Right lobe of liver (tissue), 6 donors: ENCODE measurements around the gene CLDN10. TPM values are rescaled to one million over a fixed set of nuclear protein-coding genes. Genes with fewer than 3 reads are reported as not detected.

Experiments
- ATAC-seq, 4 donors: fragments of 200-7000 bp; cut with Tn5 transposase; one replicate each; pipeline ENCODE4 v1.9.1; 2020; ENCODE audit warnings: mild to moderate bottlenecking in 4 of 4, moderate library complexity in 4 of 4
- DNase-seq, 3 donors: peaks; one replicate each; pipeline ENCODE4 v3.0.0-alpha.2; 2020
- H3K27ac ChIP-seq, 3 donors: fragments of 200-600 bp; one replicate each; pipeline ENCODE4 v1.8.0; 2022
- H3K27me3 ChIP-seq, 2 donors: fragments of 200-600 bp; one replicate each; pipeline ENCODE4 v1.8.0; 2022
- H3K36me3 ChIP-seq, 4 donors: fragments of 200-600 bp; sonication (generic) in 1 of 4; one replicate each; pipeline versions ENCODE4 v1.5.1 to v1.8.0; 2017 to 2022; ENCODE audit warnings: control low read depth in 1 of 4
- H3K4me1 ChIP-seq, 4 donors: fragments of 200-600 bp; sonication (generic) in 1 of 4; one replicate each; pipeline versions ENCODE4 v1.5.1 to v1.8.0; 2017 to 2022; ENCODE audit warnings: control low read depth in 1 of 4
- H3K4me3 ChIP-seq, 3 donors: fragments of 200-600 bp; one replicate each; pipeline ENCODE4 v1.8.0; 2022
- H3K9me3 ChIP-seq, 4 donors: fragments of 200-600 bp; sonication (generic) in 1 of 4; one replicate each; pipeline versions ENCODE4 v1.5.1 to v1.8.0; 2017 to 2022; ENCODE audit warnings: control low read depth in 1 of 4
- CTCF ChIP-seq, 4 donors: fragments of 200-600 bp in 3 of 4; fragments of 450-650 bp in 1 of 4; IDR thresholded peaks; one replicate each; pipeline versions ENCODE4 v1.5.1 to v1.8.0; 2016 to 2022; ENCODE audit warnings: antibody characterized with exemption in 4 of 4, mild to moderate bottlenecking in 2 of 4
- POLR2A ChIP-seq: fragments of 450-650 bp; IDR thresholded peaks from one replicate; pipeline ENCODE4 v1.6.1; 2017; ENCODE audit warnings: antibody characterized with exemption, mild to moderate bottlenecking
- WGBS: methylation state at CpG from one replicate; pipeline ENCODE4 v1.1.6; 2018; ENCODE audit warnings: low coverage, low lambda C conversion rate; ENCODE audit not compliant: insufficient coverage; ENCODE audit errors: missing lambda C conversion rate; 5-methylcytosine and 5-hydroxymethylcytosine counted together
- intact Hi-C, 2 donors: fragments of 100-400 bp; cut with DNase I; formaldehyde crosslinking; loops; one replicate each; pipeline versions ENCODE4 v1.11.2 to v1.14.1; 2022
- total RNA-seq, 6 experiments: library from RNA; depleted of rRNA in 2 of 6; stranded (reverse); fragments of >200 nt in 2 of 6; fragmentation: NEBNext Ultra II Directional in 3 of 6; extraction: Animal tissue kit (Norgen Biotek cat#: 25700) in 3 of 6; gene quantifications; one replicate each; pipeline versions ENCODE4 v1.1.0 to v1.2.4, GENCODE V29; 2016 to 2023
- donor health status: DM: no; HTN: yes; CAD: no.
- donor health status: DM: no; HTN: no; CAD: no.
- donor health status: DM: no; HTN: no; CAD: no.
- donor health status: DM: no; HTN: yes; CAD: no.
- donor health status: DM: no; HTN: yes; CAD: no.

CLDN10 gene
- total RNA-seq, 6 experiments from 2014 or later, result 1.1 to 2.0 (median 1.5) TPM

GRCh38 chr13:95588134-95588533 is 35.6 kb downstream of the CLDN10 start:
- intact Hi-C loops, result no loop called here

GRCh38 chr13:95588721-95589120 is 36.2 kb downstream of the CLDN10 start:
- 97% methylated on average over 2 of the region's 2 CpGs for WGBS
- peaks cover 0 to 3% (median 0%) of the 10 kb centered on the region in 4 donors for H3K36me3 ChIP-seq
- H3K4me3 ChIP-seq, result no peak overlapping the region
- H3K9me3 ChIP-seq, result no peaks in the 10 kb centered on the region
- intact Hi-C loops, result no loop called here
- TF ChIP-seq CTCF (IDR thresholded peaks at IDR 0.05), result no peak
- no peak for TF ChIP-seq POLR2A
- no peak for ATAC-seq
- no peaks in the 10 kb centered on the region for H3K27me3 ChIP-seq
- no peaks in the 10 kb centered on the region for H3K4me1 ChIP-seq
- no peak overlapping the region for H3K27ac ChIP-seq
- DNase-seq, result no peak

More at GRCh38 chr13:95588134-95588533, 35.6 kb downstream of the CLDN10 start:
- WGBS, result 81% methylated on average over 3 of the region's 3 CpGs
- DNase-seq (no peak), ATAC-seq (no peak)
- no peak overlapping the region for H3K4me3 ChIP-seq
- H3K36me3 ChIP-seq, result peaks cover 0 to 3% (median 0%) of the 10 kb centered on the region in 4 donors
- no peaks in the 10 kb centered on the region for H3K9me3 ChIP-seq
- H3K27ac ChIP-seq, result no peak overlapping the region
- H3K27me3 ChIP-seq, result no peaks in the 10 kb centered on the region
- H3K4me1 ChIP-seq, result no peaks in the 10 kb centered on the region
- no peak for TF ChIP-seq POLR2A
- no peak for TF ChIP-seq CTCF (IDR thresholded peaks at IDR 0.05)

DNA sequence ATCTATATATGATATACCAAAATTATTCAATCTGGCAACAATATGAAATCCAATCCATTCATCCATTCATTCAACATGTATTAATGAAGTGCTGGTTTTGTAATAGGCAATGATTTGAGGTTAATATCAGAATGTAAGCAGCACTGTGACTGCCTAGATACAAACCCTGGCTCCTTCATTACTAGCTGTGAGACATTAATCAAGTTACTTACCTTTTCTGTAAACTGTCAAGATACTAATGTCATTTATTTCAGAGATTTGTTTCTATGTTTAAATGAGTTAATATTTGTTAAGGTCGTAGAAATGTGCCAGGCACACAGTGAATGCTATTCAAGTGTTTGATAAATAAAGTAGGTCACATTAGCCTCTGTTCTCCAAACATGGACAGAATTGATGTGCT is 40.9 kb downstream of the CLDN10 start:
- H3K4me1 ChIP-seq, result no peaks in the 10 kb centered on the region
- no peaks in the 10 kb centered on the region for H3K27me3 ChIP-seq
- DNase-seq, result no peak
- peaks cover 0 to 3% (median 0%) of the 10 kb centered on the region in 4 donors for H3K36me3 ChIP-seq
- WGBS, result 17% methylated on average over 1 of the region's 1 CpG
- no peak overlapping the region for H3K4me3 ChIP-seq
- intact Hi-C loops, result no loop called here
- ATAC-seq, result no peak
- H3K27ac ChIP-seq, result no peak overlapping the region
- no peaks in the 10 kb centered on the region for H3K9me3 ChIP-seq
- TF ChIP-seq CTCF (IDR thresholded peaks at IDR 0.05) (no peak), POLR2A (no peak)

GRCh38 chr13:95596701-95597100 is 44.2 kb downstream of the CLDN10 start:
- TF ChIP-seq CTCF (IDR thresholded peaks at IDR 0.05) (no peak), POLR2A (no peak)
- Histone ChIP-seq H3K36me3 (peaks cover 0 to 3% (median 0%) of the 10 kb centered on the region in 4 donors), H3K27ac (no peak overlapping the region), H3K4me1 (no peaks in the 10 kb centered on the region), H3K27me3 (no peaks in the 10 kb centered on the region), H3K4me3 (no peak overlapping the region), H3K9me3 (no peaks in the 10 kb centered on the region)
- DNase-seq (no peak), ATAC-seq (no peak)
- intact Hi-C loops, result no loop called here
- 88% methylated on average over 1 of the region's 1 CpG for WGBS

- H3K36me3 ChIP-seq, result no peaks in the 10 kb centered on the region
- intact Hi-C loops, result loop anchor here in 1 of 2 donors (10.0 kb wide), 1 partner anchor 66 kb away; no protein-coding TSS in a partner anchor
- H3K27me3 ChIP-seq, result no peaks in the 10 kb centered on the region
- no peaks in the 10 kb centered on the region for H3K9me3 ChIP-seq
- ATAC-seq, result peak in 1 of 4 donors; percentile 28
- no peak overlapping the region for H3K4me3 ChIP-seq
- no peak overlapping the region for H3K27ac ChIP-seq
- no peak for DNase-seq
- TF ChIP-seq CTCF (IDR thresholded peaks at IDR 0.05) (no peak), POLR2A (no peak)
- peaks cover 0 to 16% (median 5%) of the 10 kb centered on the region in 4 donors for H3K4me1 ChIP-seq
- 21% methylated on average over 2 of the region's 2 CpGs for WGBS
Observed at GRCh38 chr13:95601216-95601615, 48.7 kb downstream of the CLDN10 start.
